ENCODE results near the gene OR2T1. TPM values are rescaled to one million over a fixed set of nuclear protein-coding genes. Genes with fewer than 3 reads are reported as not detected.

Gene OR2T1
- not detected in 2 replicates for total RNA-seq

GRCh38 chr1:248402748-248403147 is at the start of gene OR2T1:
Gene OR2T1, plus strand, starts transcription at chr1:248403048. Its CDS starts 3,100 bp downstream, at chr1:248406148.

DNA sequence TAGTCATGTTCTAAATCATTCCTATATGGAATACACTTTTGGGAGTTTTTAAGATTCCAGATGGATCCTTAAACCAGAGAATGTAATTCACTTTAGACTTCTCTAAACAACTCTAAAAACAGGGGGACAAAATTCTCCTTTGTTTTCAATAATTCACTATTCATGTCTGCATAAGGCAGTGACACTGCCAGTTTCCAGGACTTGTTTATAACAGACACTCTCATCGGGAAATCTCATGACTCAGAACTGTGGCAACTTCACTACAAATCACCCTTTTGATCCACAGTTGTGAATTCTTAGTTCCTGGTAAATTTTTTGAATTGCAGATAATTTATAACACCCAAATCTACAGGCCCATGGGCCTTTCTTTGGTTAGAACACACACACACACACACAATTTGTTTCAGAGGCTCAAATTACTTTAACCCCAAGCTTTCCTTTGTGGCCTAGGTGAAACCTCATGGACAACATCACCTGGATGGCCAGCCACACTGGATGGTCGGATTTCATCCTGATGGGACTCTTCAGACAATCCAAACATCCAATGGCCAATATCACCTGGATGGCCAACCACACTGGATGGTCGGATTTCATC is 41.6 kb upstream of the OR2T1 start, which contains the start of gene OR2T4:
Gene OR2T4 (plus strand): TSS at position 545 of the 595 bp plus-strand sequence. CDS start 0 bp downstream, at position 545.

GRCh38 chr1:248375446-248375845 is 27.4 kb upstream of the OR2T1 start, which contains the start of gene OR2T6:
Gene OR2T6, plus strand, starts transcription at chr1:248375746. Its CDS starts 11,863 bp downstream, at chr1:248387609.

DNA sequence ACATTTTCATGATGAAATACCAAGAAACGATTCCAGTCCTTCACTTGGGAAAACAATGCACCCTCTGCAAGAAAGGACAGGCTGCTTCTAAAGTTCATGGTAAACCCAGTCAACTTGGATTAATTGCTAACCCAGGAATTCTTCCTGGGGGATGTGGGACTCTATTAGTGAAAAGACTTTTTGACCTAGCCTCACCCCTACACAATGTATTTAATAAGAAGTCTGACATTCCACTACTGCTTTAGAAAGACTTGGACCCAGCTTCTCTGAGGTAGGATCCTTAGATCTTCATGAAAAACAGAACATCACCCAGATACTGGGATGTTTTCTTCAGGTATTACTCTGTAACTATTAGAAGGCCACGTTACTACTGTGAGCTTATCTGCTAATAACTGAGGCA is 42.6 kb downstream of the OR2T1 start, which contains the start of gene OR2T2:
Gene OR2T2 (plus strand): TSS at position 239 of the 400 bp plus-strand sequence. CDS start 7,161 bp downstream, outside the sequence.

Other genes with a start within 250 kb of the OR2T1 start
- not detected in 2 replicates for gene OR2M2, start 228.2 kb upstream of the OR2T1 start, total RNA-seq
- gene OR2M3, start 205.8 kb upstream of the OR2T1 start, total RNA-seq, result not detected in 2 replicates
- gene OR2M4, start 171.6 kb upstream of the OR2T1 start, total RNA-seq, result not detected in 2 replicates
- not detected in 2 replicates for gene OR2T33, start 125.1 kb upstream of the OR2T1 start, total RNA-seq
- gene OR2T12, start 99.6 kb upstream of the OR2T1 start, total RNA-seq, result not detected in 2 replicates
- gene OR2M7, start 78.5 kb upstream of the OR2T1 start, total RNA-seq, result not detected in 2 replicates
- gene OR14C36, start 54.3 kb upstream of the OR2T1 start, total RNA-seq, result not detected in 2 replicates
- gene OR2T4, start 41.4 kb upstream of the OR2T1 start, total RNA-seq, result not detected in 2 replicates
- not detected in 2 replicates for gene OR2T6, start 27.3 kb upstream of the OR2T1 start, total RNA-seq
- not detected in 2 replicates for gene OR2T2, start 42.6 kb downstream of the OR2T1 start, total RNA-seq
- gene OR2T3, start 70.3 kb downstream of the OR2T1 start, total RNA-seq, result not detected in 2 replicates
- gene OR2T5, start 85.5 kb downstream of the OR2T1 start, total RNA-seq, result not detected in 2 replicates
- not detected in 2 replicates for gene OR2G6, start 105.0 kb downstream of the OR2T1 start, total RNA-seq
- gene OR2T29, start 159.7 kb downstream of the OR2T1 start, total RNA-seq, result not detected in 2 replicates
- not detected in 2 replicates for gene OR2T34, start 171.7 kb downstream of the OR2T1 start, total RNA-seq
- not detected in 2 replicates for gene OR2T10, start 194.7 kb downstream of the OR2T1 start, total RNA-seq
- gene OR2T11, start 232.0 kb downstream of the OR2T1 start, total RNA-seq, result not detected in 2 replicates
- not detected in 2 replicates for gene OR2T35, start 242.2 kb downstream of the OR2T1 start, total RNA-seq

All from cardiac ventricle fibroblast (primary cell).